DMS 273 (cell line): ENCODE results near the gene FAM222A.
A peak's percentile ranks its signal among the peaks of the same experiment; 100 is the strongest.

Experiments
- DNase-seq: peaks from one replicate; lab custom pipeline; 2025; ENCODE audit not compliant: unreplicated experiment; lab: John Stamatoyannopoulos, UW

Gene FAM222A

GRCh38 chr12:109758426-109759420, 45.1 kb downstream of the FAM222A start:
- DNase-seq, result no peak

GRCh38 chr12:109759595-109759994, 46.0 kb downstream of the FAM222A start:
- DNase-seq, result peak; percentile 21

- DNase-seq, result peak; percentile 78
Observed at GRCh38 chr12:109760031-109760929, 46.7 kb downstream of the FAM222A start.

GRCh38 chr12:109760930-109761921, 47.6 kb downstream of the FAM222A start:
- DNase-seq, result peak; percentile 44

- no peak for DNase-seq
Observed at GRCh38 chr12:109762071-109762672, 48.5 kb downstream of the FAM222A start.

GRCh38 chr12:109762673-109763191, 49.1 kb downstream of the FAM222A start:
- DNase-seq, result no peak

GRCh38 chr12:109763201-109763841, 49.7 kb downstream of the FAM222A start:
- no peak for DNase-seq

GRCh38 chr12:109764123-109764522, 50.5 kb downstream of the FAM222A start:
- peak; percentile 38 for DNase-seq

- no peak for DNase-seq
Observed at GRCh38 chr12:109764776-109765445, 51.3 kb downstream of the FAM222A start.

- no peak for DNase-seq
Observed at GRCh38 chr12:109765446-109765810, 51.8 kb downstream of the FAM222A start.

- DNase-seq, result no peak
Observed at GRCh38 chr12:109766251-109766778, 52.7 kb downstream of the FAM222A start.

GRCh38 chr12:109767456-109767855, 53.8 kb downstream of the FAM222A start:
- DNase-seq, result no peak

GRCh38 chr12:109767991-109768900, 54.6 kb downstream of the FAM222A start:
- DNase-seq, result no peak

GRCh38 chr12:109768901-109769670, 55.5 kb downstream of the FAM222A start:
- DNase-seq, result no peak

GRCh38 chr12:109770104-109770860, 56.7 kb downstream of the FAM222A start:
- DNase-seq, result peak; percentile 28
